NCI-H146 treated with DMSO at 0.1 percent for 48 hours (cell line): ENCODE data around the gene RAB44.
"Not testable (repeated sequence)": the region's sequence is repeated elsewhere in the genome, so short reads cannot be mapped to it uniquely, and the experiment has no call there.

ENCODE experiments used
- DNase-seq: peaks from one replicate; lab custom pipeline; 2025; ENCODE audit not compliant: unreplicated experiment; lab: John Stamatoyannopoulos, UW

The RAB44 gene, protein sequence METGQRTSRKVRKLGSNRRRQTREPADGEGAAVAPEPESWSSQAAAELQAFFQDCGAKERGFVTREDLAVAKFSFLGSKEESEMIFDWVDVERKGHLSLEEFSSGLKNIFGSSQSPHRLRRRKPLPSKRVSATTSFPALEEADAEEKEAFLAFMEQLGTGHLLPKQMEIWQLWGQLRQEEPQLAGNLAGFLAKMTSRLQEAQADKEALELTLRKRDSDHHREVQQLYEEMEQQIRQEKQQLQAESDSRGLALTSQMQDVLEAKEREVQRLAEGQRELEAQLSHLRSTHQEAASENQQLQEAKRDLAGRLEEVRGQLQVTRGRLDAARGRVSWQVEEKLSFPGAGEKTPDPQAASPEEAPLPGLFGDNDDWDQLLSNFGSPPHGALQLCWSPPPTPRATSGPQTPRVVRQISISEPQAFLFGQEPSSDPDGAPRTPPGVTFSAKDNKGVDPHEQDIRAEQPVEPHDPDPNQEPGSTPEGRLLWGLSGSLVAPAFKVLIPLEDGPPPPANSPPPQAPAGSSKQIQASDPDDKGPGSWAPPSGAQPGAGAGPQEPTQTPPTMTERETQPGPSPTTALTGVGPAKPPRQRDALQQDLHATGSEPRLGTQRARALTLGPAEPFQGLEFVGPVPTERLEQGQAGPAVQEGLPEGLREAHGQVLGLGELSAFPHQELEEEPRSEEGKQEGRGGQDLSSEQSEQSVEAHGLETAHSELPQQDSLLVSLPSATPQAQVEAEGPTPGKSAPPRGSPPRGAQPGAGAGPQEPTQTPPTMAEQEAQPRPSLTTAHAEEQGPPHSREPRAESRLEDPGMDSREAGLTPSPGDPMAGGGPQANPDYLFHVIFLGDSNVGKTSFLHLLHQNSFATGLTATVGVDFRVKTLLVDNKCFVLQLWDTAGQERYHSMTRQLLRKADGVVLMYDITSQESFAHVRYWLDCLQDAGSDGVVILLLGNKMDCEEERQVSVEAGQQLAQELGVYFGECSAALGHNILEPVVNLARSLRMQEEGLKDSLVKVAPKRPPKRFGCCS

DNA sequence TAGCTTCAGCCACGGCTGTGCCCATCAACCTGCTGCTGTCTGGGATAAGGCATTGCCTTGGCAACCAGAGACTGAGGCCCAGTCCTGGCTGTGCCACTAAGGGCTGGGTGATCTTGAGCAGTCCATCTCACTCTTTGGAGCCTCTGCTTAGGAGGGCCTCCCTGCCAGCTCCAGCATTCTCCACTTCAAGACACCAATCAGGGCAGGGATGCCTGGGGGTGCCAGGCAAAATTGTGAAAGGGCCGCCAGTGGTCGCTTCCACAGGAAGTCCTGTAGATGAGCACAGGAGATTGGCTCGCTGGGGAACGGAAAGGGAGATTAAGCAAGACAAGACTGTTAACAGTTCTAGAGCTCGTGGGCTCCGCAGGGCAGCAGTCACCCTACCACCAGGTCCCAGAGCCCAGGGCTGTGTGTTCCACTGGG lies at the start of gene RAB44:
Gene RAB44 (plus strand): TSS at position 346 of the 423 bp plus-strand sequence. CDS start 6,410 bp downstream, outside the sequence.
- DNase-seq: no peak

DNA sequence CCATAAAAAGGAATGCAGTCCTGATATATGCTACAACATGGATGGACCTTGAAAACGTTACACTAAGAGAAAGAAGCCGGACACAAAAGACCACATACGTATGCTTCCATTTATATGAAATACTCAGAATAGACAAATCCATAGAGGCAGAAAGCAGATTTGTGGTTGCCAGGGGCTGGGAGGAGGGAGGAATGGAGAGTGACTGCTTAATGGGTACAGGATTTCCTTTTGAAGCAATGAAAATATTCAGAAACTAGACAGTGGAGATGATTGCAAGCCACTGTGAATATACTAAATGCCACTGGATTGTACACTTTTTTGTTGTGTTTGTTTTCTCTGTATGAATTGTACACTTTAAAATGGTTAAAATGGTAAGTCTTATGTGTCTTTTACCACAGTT lies 48.5 kb upstream of the RAB44 start:
- no peak for DNase-seq

DNA sequence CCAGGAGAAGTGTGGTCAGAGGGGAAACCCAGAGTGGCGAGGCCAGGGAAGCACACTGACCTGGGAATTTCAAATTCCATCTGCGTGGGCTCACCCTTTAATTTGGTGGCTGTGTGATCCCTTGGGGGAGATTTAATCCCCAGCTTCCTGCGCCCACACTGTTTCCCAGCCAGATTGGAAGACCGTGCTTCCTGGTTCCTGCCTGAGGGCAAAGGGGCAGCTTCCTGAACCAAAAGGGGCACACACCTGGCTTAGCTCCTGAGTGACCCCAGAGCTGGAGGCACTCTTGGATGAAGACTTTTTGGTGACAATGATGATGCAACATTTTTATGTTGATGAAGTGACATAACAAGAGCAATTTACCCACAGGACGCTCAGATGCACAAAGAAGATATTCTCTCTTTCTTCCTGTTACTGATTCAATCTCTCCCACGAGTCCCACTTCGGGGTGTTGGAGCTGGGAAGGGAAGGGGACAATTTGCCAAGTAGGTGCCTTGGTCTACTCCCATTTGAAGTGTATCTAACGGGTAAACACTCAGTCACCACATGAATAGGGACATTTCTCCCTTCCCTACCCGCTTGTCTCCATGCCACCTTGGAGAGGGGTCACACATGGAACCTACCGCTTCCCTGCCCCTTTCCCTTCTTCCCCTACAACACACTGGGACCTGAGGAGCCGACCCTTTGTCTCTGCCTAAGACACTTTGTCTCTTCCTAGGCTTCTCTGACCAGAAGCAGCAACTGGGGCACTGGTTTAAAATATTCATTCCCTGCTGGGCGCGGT lies 47.7 kb upstream of the RAB44 start:
- DNase-seq: no peak

DNA sequence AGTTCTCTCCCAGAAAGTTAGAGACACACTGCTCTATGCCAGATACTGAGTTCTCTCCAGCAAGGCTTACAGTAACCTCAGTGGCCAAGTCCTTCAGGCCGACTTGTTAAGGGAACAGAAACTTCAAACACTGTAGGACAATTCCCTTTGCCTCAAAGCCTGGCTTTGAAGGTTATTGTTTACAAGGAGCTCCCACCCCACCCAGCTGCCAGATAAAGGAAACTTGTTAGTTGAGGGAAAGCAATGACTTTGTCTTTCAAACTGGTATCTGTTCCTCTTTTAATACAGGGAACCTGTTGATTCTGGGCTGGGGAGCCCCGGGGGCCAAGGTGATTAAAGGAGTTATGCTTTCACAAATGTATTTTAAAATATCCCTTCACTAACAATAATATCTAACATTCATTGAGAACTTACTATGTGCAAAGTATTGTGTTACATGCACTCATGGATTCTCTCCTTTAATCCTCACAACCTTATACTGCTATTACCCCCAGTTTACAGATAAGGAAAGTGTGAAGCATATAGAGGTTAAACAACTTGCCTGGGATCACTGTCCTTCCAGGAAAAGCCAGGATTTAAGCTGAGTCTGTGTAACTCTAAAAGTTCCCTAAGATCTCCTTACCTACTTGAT lies 46.7 kb upstream of the RAB44 start:
- no peak for DNase-seq

DNA sequence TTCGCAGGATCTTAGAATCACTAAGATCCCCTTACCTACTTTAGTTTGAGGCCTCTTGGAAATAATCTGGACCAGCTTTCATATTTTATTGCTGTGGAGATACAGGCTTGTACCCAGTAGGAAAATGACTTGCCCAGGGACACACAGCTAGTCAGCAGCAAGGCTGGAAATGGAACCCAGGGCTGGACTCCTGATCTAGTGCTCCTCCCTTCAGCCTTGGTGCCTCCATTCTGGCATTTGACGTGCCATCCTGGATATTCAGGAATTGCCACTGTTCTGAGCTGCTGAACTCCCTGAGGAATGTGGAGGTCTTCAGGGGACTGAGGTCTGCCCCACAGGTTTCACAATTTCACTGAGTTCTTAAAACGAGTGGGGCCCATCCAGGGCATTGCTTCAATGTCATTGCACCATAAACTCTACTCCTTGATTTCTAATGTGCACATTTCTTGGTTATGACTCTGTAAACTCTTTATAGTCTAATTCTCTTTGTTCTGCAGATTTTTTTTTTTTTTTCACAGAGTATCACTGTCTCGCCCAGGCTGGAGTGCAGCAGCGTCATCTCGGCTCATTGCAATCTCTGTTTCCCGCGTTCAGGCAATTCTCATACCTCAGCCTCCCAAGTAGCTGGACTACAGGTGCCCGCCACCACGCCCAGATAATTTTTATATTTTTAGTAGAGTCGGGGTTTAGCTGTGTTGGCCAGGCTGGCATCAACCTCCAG lies 45.8 kb upstream of the RAB44 start:
- no peak for DNase-seq

DNA sequence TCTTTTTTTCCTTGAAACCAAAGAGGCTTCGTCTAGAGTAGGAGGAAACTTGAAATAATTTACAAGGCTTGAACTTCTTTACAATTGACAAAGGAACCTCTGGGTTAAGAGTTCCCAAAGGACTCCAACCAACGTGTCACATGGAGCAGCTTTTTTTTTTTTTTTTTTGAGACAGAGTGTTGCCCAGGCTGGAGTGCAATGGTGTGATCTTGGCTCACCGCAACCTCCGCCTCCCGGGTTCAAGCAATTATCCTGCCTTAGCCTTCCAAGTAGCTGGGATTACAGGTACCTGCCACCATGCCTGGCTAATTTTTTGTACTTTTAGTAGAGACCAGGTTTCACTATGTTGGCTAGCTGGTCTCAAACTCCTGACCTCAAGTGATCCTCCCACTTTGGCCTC lies 43.2 kb upstream of the RAB44 start:
- not testable (repeated sequence) for DNase-seq

DNA sequence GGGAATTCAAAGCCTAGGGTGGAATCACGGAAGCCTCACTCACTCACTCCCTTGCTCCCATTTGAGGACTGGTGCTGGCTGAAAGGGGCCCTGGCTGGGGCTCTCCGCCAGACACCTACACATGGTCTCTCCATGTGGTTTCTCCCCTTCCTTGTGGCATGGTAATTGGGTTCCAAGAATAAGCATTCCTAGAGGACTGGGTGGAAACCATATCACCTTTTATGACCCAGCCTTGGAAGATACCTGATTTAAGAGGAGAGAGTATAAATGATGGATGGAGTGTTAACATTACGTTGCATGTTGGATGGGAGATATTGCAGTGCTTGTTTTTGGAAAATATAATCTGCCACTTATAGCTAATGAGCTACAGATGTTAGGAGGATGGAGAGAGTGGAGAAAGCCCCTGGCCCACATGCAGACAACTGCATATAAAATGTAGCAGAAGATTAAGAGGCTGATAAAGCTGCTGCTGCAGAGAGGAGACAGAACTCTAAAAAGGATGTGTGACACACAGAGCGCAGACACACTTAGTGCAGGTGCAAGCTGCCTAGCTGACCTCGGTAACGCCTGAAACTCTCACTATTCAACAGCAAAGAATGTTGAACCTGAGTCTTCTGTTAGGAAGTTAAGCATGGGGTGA lies 42.4 kb upstream of the RAB44 start:
- no peak for DNase-seq

DNA sequence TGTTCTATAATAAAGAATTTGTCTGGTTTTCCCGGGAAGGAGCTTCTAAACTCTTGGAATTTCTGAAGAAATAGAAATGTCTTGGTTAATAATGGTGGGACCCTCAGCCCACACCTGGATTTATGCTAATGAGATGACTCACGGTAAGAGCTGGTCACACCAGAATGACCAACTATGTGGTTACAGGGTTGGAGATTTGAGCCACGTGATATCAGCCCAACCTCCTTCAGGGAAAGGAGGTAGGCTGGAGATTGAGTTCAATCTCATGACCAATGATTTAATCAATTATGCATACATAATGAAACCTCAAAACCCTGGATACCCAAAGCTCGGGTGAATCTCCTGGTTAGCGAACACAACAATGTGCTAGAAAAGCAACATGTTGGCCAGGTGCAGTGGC lies 41.2 kb upstream of the RAB44 start:
- DNase-seq: no peak

DNA sequence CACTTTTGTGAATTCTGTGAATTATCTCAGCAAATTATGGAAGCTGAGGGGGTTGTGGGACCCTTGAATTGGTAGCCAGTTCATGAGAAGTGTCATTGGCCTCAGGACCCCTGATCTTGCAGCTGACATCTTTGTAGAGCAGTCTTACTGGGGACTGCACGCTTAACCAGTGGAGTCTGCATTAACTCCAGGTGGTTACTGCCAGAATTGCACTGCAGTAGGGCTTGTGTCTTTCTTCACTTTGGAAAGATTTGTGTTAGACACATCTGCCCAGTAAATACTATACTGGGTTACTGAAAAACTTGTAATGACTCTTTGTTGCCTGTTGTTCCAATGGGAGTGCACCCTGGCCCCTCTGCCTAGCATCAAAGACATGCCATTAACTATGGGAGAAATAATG lies 40.4 kb upstream of the RAB44 start:
- no peak for DNase-seq

DNA sequence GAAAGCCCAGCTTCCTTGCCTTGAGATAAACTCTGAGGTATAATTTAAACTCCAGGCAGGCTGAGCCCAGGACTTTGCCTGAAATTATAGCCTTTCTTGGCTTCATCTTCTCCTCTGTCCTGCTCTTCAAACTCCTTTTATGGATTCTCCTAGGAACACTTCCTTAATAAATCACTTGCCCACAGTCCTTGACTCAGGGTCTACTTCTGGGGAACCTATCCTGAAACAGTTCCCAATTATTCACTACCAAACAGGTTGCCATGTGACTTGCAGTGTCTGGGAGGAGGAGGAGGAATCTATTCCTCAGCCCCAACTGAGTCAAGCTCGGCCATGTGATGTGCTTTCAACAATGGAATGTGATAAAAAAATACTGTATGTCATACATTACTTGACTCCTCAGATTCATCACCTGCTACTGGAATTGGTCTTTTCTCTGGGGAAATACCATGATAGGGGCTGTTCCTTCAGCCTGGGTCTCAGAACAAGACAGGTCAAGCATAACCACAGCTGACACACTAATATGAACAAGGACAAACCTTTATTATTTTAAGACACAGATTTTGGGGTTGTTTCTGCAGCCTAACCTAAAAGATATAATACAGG lies 39.6 kb upstream of the RAB44 start:
- no peak for DNase-seq

DNA sequence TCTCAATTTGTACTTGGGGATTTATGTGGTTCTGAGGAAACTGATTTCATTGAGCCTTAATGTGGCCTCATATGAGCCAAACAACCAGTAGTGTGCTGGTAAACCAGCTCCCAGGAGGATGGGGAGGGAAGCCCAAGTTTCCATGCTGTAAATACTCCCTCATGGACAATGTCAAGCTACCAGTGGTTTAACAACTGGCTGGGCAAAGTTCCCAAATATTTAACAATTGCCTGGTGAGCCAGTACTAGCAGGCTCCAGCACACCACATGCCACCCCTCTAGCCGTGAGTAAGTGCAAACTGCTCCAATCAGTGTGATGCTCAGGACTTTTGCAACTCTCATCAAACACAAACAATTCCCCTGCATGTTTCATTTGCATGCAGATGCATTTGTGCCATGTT lies 38.4 kb upstream of the RAB44 start:
- no peak for DNase-seq

DNA sequence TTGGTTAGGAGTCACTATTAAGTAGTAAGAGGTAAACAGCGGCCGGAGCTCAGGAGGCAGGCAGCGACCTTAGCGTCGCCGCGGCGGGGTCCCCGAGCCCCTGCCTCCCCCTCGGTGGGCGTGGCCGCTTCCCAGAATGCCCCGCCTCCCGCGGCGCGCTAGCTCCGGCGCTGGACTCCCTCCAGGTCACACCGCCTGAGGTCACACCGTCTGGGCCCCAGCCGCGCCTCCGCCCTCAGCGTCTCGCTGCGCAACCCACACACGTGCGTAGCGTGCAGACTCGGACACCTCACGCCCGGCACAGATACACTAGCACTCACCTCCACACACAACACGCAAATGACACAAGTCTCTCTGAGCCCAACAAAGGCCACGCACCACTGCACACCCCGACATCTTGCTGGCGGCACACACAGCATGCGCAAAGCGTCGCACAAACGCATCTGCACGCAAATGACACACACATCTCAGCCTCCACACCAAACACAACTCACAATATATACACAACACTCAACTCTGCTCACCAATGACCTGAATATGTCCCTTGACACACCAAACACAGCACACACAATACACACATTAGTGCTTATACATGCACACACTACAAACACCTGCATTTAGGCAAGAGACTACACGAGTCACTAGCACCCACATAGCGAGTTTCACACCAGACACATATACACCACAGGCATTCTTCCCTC lies 36.7 kb upstream of the RAB44 start:
- no peak for DNase-seq

DNA sequence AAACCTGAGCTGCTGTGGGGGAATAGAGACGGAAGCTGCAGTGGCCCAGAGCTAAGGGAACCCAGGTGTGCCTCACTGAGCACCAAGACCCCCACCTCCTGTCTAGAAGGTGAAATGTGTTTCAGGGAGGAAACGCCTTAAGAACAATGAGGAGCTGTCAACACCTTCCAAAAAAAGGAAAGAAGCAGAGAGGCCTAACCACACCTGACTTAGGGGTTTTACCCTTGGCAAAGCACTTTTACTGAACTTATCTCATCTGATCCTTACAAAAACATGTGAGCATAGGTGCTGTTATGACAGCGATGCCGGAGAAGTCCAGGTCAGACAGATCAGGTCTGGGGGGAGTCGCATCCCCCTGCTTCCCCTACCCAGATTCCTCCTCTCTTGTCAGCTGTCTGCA lies 35.2 kb upstream of the RAB44 start:
- no peak for DNase-seq

DNA sequence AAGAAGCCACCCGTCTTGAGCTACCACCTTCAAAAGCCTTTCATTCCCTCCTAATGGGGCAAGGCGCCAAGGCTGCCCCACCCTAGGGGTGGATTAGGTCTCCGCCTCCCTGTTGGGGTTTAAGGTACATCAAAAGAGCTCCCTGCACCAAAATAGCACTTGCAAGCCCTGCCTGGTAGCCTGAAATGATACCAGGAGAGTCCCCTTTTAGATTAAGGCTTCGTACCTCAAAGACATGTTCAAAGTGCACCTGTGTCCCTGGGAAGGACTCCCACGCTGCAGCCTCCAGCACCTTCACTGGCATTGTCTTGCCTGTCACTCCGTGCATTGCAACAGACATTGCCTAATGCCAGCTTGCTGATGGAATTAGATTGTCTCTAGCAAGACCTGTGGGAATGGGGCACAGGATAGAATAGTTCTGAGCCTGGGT lies 34.8 kb upstream of the RAB44 start:
- DNase-seq: no peak

DNA sequence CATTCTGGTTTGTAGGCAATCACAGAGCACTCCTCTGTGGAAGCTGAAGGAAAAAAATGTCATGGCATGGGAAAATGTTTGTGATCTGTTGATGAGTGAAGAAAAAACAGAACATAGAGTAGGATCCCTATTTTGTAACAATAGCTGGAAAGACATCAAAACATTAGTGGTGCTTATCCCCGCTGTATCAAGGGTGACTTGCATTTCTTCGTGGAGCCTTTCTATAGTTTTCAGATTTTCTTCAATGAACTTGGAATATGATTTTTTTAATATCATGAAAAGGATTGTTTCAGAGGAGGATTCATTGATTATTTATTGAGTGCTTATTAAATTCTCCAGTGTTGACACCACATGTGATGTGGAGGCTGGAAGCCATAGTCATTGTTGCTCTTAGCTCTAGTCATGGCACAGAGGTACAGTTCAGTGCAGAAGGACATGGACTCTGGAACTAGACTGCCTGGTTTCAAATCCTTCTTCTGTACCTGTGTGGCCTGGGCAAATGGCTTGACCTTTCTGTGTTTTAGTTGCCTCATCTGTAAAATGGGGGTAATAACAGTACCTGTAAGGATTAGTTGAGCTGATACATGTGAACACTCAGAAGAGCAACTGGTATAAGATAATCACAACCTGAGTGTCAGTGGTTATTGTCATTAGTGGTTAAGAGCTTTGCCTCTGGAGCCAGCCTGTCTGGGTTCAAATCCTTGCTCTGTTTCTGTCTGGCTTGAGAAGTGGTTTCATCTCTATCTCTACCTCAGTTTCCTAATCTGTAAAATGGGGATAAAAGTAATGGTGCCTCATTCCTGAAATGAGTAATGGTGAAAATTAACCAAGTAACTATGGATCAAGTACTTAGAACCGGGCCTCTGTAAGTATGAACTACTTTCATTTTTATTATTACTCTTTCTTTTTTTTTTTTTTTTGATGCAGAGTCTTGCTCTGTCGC lies 33.9 kb upstream of the RAB44 start:
- no peak for DNase-seq

DNA sequence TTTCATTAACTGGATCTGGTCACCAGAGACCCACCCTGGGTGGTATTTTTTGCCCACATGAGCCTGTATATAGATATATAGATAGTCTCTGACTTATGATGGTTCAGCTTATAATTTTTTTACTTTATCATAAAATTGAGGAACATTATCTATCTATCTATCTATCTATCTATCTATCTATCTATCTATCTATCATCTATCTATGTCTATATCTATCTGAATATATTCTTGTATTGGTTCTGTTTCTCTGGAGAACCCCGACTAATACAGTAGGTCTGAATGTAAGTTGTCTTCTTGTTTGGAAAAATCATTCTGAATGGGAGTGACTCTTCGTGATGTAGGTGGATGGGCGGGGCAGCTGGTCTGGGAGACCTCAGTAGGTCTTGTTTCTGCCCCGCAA lies 32.4 kb upstream of the RAB44 start:
- DNase-seq: no peak

DNA sequence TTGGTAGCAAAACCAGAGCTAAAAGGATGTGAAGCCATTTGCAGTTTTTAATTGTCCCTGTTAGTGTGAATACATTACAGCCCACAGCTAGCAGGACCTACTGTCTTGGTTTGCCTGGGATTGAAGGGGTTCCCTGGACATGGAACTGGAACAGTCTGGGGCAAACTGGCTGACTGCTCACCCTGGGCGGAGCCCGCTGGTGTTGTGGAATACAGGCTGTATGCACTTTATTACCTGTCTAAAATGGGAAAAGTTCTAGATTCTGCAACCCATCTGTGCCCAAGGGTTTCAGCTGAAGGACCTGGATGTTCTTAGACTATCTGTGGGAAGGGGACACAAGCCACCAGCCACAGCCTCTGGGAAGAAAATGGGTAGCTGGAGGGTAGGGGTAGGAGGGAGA lies 31.3 kb upstream of the RAB44 start:
- no peak for DNase-seq
